H1 (cell line): ENCODE measurements around the gene ITGB2.

ENCODE experiments used
- CHD1 ChIP-seq: IDR thresholded peaks from 2 replicates; pipeline ENCODE4 v1.6.1; 2012; ENCODE audit warnings: low read depth, low read length, improper control_type of control experiment
- EZH2 ChIP-seq: fragments of 200-600 bp; sonication (generic); IDR thresholded peaks from 2 replicates; pipeline ENCODE4 v1.7.1; 2012; ENCODE audit warnings: low read depth, mild to moderate bottlenecking, moderate library complexity, low read length, inconsistent platforms; ENCODE audit not compliant: severe bottlenecking
- HDAC6 ChIP-seq: IDR thresholded peaks from one replicate; pipeline ENCODE4 v1.7.1; 2012; ENCODE audit warnings: low read depth, mild to moderate bottlenecking, inconsistent platforms, low read length, moderate library complexity
- POLR2A ChIP-seq, 2 experiments: IDR thresholded peaks; 1 replicate in 1 of 2; 2 replicates in 1 of 2; pipeline ENCODE4 v1.6.1; 2011; ENCODE audit warnings: low read depth in 2 of 2, low read length in 2 of 2, mild to moderate bottlenecking in 2 of 2; ENCODE audit errors: control extremely low read depth in 1 of 2
- SIX5 ChIP-seq: IDR thresholded peaks from 2 replicates; pipeline ENCODE4 v1.6.1; 2011; ENCODE audit warnings: mild to moderate bottlenecking, low read depth, low read length
- SP2 ChIP-seq: IDR thresholded peaks from 2 replicates; pipeline ENCODE4 v1.6.1; 2012; ENCODE audit warnings: mild to moderate bottlenecking, low read length, inconsistent platforms
- TAF1 ChIP-seq: IDR thresholded peaks from 2 replicates; pipeline ENCODE4 v1.6.1; 2011; ENCODE audit warnings: mild to moderate bottlenecking, low read depth, low read length
- TBP ChIP-seq: IDR thresholded peaks from 2 replicates; pipeline ENCODE4 v1.6.1; 2011; ENCODE audit warnings: low read depth, low read length, improper control_type of control experiment
- TCF12 ChIP-seq: IDR thresholded peaks from 2 replicates; pipeline ENCODE4 v1.6.1; 2011; ENCODE audit warnings: low read depth, mild to moderate bottlenecking, low read length
- YY1 ChIP-seq: IDR thresholded peaks from 2 replicates; pipeline ENCODE4 v1.6.1; 2011; ENCODE audit warnings: low read depth, mild to moderate bottlenecking, low read length
- TF ChIP-seq, protein P1 (sequence below): IDR thresholded peaks from 2 replicates; pipeline ENCODE4 v1.6.1; 2012; ENCODE audit warnings: inconsistent platforms
- TF ChIP-seq, protein P2 (sequence below), 3 experiments: IDR thresholded peaks; 1 replicate in 2 of 3; 2 replicates in 1 of 3; pipeline versions ENCODE4 v1.5.1 to v1.6.1; 2011; ENCODE audit warnings: low read length in 3 of 3, mild to moderate bottlenecking in 3 of 3, inconsistent platforms in 2 of 3, low read depth in 1 of 3, moderate library complexity in 1 of 3; ENCODE audit not compliant: insufficient read depth in 1 of 3; ENCODE audit errors: control extremely low read depth in 1 of 3

DNA sequence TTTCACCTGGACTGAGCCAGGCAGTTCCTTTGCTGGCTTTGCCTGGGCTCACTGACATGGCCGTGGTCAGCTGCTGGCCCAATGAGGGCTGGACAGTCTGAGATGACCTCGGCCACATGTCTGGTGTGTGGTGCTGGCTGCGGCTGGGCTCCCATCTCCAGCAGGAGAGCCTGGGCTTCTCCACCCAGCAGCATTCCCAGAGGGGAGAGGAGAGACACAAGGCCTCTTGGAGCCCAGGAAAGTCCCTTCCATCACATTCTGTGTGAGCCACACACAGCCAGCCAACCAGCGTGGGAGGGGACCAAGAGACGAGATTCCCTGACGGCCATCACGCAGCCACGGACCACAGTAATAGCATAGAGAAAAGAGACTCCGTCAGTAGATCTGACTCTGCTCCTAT lies 81.7 kb downstream of the ITGB2 start:
- TF ChIP-seq TCF12: no peak
- no peak for TF ChIP-seq POLR2A (IDR thresholded peaks at IDR 0.05; ENCODE audit: control extremely low read depth in 1 of 2, low read depth in 2 of 2, low read length in 2 of 2)
- TF ChIP-seq, protein P1, sequence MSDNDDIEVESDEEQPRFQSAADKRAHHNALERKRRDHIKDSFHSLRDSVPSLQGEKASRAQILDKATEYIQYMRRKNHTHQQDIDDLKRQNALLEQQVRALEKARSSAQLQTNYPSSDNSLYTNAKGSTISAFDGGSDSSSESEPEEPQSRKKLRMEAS: no peak
- TF ChIP-seq EZH2: no peak
- TF ChIP-seq, protein P2, sequence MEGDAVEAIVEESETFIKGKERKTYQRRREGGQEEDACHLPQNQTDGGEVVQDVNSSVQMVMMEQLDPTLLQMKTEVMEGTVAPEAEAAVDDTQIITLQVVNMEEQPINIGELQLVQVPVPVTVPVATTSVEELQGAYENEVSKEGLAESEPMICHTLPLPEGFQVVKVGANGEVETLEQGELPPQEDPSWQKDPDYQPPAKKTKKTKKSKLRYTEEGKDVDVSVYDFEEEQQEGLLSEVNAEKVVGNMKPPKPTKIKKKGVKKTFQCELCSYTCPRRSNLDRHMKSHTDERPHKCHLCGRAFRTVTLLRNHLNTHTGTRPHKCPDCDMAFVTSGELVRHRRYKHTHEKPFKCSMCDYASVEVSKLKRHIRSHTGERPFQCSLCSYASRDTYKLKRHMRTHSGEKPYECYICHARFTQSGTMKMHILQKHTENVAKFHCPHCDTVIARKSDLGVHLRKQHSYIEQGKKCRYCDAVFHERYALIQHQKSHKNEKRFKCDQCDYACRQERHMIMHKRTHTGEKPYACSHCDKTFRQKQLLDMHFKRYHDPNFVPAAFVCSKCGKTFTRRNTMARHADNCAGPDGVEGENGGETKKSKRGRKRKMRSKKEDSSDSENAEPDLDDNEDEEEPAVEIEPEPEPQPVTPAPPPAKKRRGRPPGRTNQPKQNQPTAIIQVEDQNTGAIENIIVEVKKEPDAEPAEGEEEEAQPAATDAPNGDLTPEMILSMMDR (IDR thresholded peaks at IDR 0.05; ENCODE audit: control extremely low read depth in 1 of 3, insufficient read depth in 1 of 3, low read depth in 1 of 3, low read length in 3 of 3): no peak
- TF ChIP-seq HDAC6: no peak
- no peak for TF ChIP-seq TBP
- TF ChIP-seq SIX5: no peak
- TF ChIP-seq SP2: no peak
- no peak for TF ChIP-seq YY1
- TF ChIP-seq CHD1: no peak
- no peak for TF ChIP-seq TAF1
